HEK293 (cell line): ENCODE data around the gene SP140L.

ENCODE experiments used
- CTCF ChIA-PET: fragments of 350-600 bp; formaldehyde crosslinking; extraction: SDS; loops from one replicate; lab custom pipeline; 2021; ENCODE audit warnings: antibody characterized with exemption; lab: Yijun Ruan, JAX
- POLR2A ChIA-PET: fragments of 300-600 bp; formaldehyde crosslinking; extraction: SDS; loops from one replicate; lab custom pipeline; 2020; ENCODE audit warnings: antibody characterized with exemption, inconsistent platforms; lab: Yijun Ruan, JAX
- H3K27ac ChIP-seq: fragments of 200-500 bp; sonication (Bioruptor generic); 2 replicates; pipeline ENCODE4 v1.5.1; 2014; ENCODE audit warnings: low read depth, low read length, control low read depth, inconsistent platforms; ENCODE audit errors: extremely low read depth
- H3K36me3 ChIP-seq, 2 experiments: fragments of 200-500 bp in 1 of 2; sonication (Bioruptor generic) in 1 of 2; 1 replicate in 1 of 2; 2 replicates in 1 of 2; pipeline ENCODE4 v1.5.1; 2014 to 2017; ENCODE audit warnings: inconsistent platforms in 2 of 2, low read length in 2 of 2; ENCODE audit not compliant: control insufficient read depth in 2 of 2, insufficient read depth in 1 of 2
- H3K4me1 ChIP-seq: fragments of 200-500 bp; sonication (Bioruptor generic); 2 replicates; pipeline ENCODE4 v1.5.1; 2014; ENCODE audit warnings: mild to moderate bottlenecking, low read length, inconsistent platforms; ENCODE audit not compliant: control insufficient read depth, insufficient read depth
- H3K4me3 ChIP-seq: 2 replicates; pipeline ENCODE4 v1.5.1; 2011; ENCODE audit warnings: low read depth, mild to moderate bottlenecking, control low read depth, low read length, moderate library complexity
- H3K9me3 ChIP-seq: fragments of 200-500 bp; sonication (Bioruptor generic); 2 replicates; pipeline ENCODE4 v1.5.1; 2014; ENCODE audit warnings: low read depth, low read length, inconsistent platforms; ENCODE audit not compliant: control insufficient read depth, insufficient read depth
- GLIS2 ChIP-seq: fragments of 450-650 bp; formaldehyde crosslinking; IDR thresholded peaks from 2 replicates; pipeline ENCODE4 v1.5.1; 2016; ENCODE audit warnings: missing biosample characterization, missing genetic modification characterization
- KLF10 ChIP-seq: fragments of 450-650 bp; IDR thresholded peaks from 2 replicates; pipeline ENCODE4 v1.5.1; 2018; ENCODE audit warnings: missing biosample characterization, mild to moderate bottlenecking, missing genetic modification characterization
- SALL2 ChIP-seq: fragments of 450-650 bp; formaldehyde crosslinking; IDR thresholded peaks from 2 replicates; pipeline ENCODE4 v1.5.0; 2017; ENCODE audit warnings: missing biosample characterization, mild to moderate bottlenecking, missing genetic modification characterization, borderline replicate concordance
- SP3 ChIP-seq: fragments of 450-650 bp; formaldehyde crosslinking; IDR thresholded peaks from 2 replicates; pipeline ENCODE4 v1.5.1; 2016; ENCODE audit warnings: missing biosample characterization, missing genetic modification characterization
- ZBTB17 ChIP-seq: fragments of 450-650 bp; formaldehyde crosslinking; IDR thresholded peaks from 2 replicates; pipeline ENCODE4 v1.5.1; 2016; ENCODE audit warnings: missing biosample characterization, missing genetic modification characterization
- ZBTB8A ChIP-seq: fragments of 450-650 bp; formaldehyde crosslinking; IDR thresholded peaks from 2 replicates; pipeline ENCODE4 v1.5.1; 2016; ENCODE audit warnings: missing biosample characterization, missing genetic modification characterization
- ZFHX2 ChIP-seq: fragments of 450-650 bp; formaldehyde crosslinking; conservative IDR thresholded peaks from 2 replicates; pipeline ENCODE4 v1.5.1; 2016; ENCODE audit warnings: missing biosample characterization, missing genetic modification characterization
- ZNF157 ChIP-seq: fragments of 450-650 bp; formaldehyde crosslinking; IDR thresholded peaks from 2 replicates; pipeline ENCODE4 v1.5.1; 2016; ENCODE audit warnings: missing biosample characterization, missing genetic modification characterization
- ZNF23 ChIP-seq: fragments of 450-650 bp; formaldehyde crosslinking; IDR thresholded peaks from 2 replicates; pipeline ENCODE4 v1.5.1; 2016; ENCODE audit warnings: missing biosample characterization, missing genetic modification characterization, borderline replicate concordance
- ZNF473 ChIP-seq: fragments of 450-650 bp; formaldehyde crosslinking; IDR thresholded peaks from 2 replicates; pipeline ENCODE4 v1.5.1; 2017; ENCODE audit warnings: missing biosample characterization, missing genetic modification characterization
- ZNF555 ChIP-seq: fragments of 450-650 bp; formaldehyde crosslinking; conservative IDR thresholded peaks from 2 replicates; pipeline ENCODE4 v1.5.1; 2017; ENCODE audit warnings: missing biosample characterization, mild to moderate bottlenecking, missing genetic modification characterization, inconsistent platforms
- TF ChIP-seq, protein P1 (sequence below): fragments of 450-650 bp; formaldehyde crosslinking; IDR thresholded peaks from 2 replicates; pipeline ENCODE4 v1.5.1; 2016; ENCODE audit warnings: missing biosample characterization, missing genetic modification characterization, low read depth
- TF ChIP-seq, protein P2 (sequence below): fragments of 450-650 bp; formaldehyde crosslinking; IDR thresholded peaks from 2 replicates; pipeline ENCODE4 v1.5.1; 2016; ENCODE audit warnings: missing biosample characterization, missing genetic modification characterization
- TF ChIP-seq, protein P3 (sequence below): fragments of 450-650 bp; formaldehyde crosslinking; IDR thresholded peaks from 2 replicates; pipeline ENCODE4 v1.5.1; 2016; ENCODE audit warnings: missing biosample characterization, missing genetic modification characterization
- TF ChIP-seq, protein P4 (sequence below): sonication (generic); formaldehyde crosslinking; IDR thresholded peaks from 2 replicates; pipeline ENCODE4 v1.8.1; 2022; ENCODE audit warnings: mild to moderate bottlenecking, moderate library complexity, missing genetic modification reagents
- TF ChIP-seq, protein P5 (sequence below): fragments of 450-650 bp; formaldehyde crosslinking; IDR thresholded peaks from 2 replicates; pipeline ENCODE4 v1.5.1; 2016; ENCODE audit warnings: missing biosample characterization, missing genetic modification characterization
- TF ChIP-seq, protein P6 (sequence below): fragments of 450-650 bp; formaldehyde crosslinking; IDR thresholded peaks from 2 replicates; pipeline ENCODE4 v1.5.1; 2016; ENCODE audit warnings: missing biosample characterization, missing genetic modification characterization
- TF ChIP-seq, protein P7 (sequence below): fragments of 450-650 bp; formaldehyde crosslinking; optimal IDR thresholded peaks from 2 replicates; pipeline ENCODE3; 2016; ENCODE audit warnings: missing biosample characterization, mild to moderate bottlenecking, missing genetic modification characterization

SP140L gene

DNA sequence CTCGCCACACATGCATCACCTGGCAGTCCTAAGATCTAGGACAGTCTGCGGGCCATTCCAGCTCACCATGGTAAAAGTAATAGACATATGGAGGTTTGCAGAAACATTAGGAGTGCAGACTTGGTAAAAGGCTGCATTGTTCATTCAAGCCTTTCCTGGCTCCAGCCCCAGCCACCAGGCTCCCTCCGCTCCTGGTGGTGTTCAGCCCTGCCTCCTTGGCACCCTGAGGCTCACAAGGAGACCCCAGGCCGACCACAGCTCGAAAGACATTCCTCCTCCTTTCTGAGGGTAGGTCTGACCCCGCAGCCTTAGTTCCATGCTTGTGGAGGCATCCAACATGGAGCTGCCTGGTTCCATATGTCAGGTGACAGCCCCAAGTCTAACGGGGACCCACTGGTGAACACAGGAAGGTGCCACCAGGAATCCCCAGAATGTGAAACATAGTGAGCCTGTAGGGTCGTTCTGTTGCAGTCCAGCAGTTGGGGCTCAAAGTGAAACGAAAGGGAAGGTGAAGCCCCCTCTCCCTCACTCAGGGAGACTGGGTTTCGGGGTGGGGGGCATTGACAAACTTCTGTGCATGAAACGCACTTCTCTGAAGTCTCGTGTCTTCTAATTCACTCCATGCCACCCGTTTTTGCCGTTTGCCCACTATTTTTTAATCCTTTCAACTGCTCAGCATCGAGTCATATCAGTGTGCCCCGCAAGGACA, 84.0 kb downstream of the SP140L start (continued):
- TF ChIP-seq, protein P1, sequence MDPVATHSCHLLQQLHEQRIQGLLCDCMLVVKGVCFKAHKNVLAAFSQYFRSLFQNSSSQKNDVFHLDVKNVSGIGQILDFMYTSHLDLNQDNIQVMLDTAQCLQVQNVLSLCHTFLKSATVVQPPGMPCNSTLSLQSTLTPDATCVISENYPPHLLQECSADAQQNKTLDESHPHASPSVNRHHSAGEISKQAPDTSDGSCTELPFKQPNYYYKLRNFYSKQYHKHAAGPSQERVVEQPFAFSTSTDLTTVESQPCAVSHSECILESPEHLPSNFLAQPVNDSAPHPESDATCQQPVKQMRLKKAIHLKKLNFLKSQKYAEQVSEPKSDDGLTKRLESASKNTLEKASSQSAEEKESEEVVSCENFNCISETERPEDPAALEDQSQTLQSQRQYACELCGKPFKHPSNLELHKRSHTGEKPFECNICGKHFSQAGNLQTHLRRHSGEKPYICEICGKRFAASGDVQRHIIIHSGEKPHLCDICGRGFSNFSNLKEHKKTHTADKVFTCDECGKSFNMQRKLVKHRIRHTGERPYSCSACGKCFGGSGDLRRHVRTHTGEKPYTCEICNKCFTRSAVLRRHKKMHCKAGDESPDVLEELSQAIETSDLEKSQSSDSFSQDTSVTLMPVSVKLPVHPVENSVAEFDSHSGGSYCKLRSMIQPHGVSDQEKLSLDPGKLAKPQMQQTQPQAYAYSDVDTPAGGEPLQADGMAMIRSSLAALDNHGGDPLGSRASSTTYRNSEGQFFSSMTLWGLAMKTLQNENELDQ (tag by site-specific recombination): no peak
- TF ChIP-seq ZNF23: no peak
- TF ChIP-seq KLF10 (tag by site-specific recombination): no peak
- TF ChIP-seq, protein P2, sequence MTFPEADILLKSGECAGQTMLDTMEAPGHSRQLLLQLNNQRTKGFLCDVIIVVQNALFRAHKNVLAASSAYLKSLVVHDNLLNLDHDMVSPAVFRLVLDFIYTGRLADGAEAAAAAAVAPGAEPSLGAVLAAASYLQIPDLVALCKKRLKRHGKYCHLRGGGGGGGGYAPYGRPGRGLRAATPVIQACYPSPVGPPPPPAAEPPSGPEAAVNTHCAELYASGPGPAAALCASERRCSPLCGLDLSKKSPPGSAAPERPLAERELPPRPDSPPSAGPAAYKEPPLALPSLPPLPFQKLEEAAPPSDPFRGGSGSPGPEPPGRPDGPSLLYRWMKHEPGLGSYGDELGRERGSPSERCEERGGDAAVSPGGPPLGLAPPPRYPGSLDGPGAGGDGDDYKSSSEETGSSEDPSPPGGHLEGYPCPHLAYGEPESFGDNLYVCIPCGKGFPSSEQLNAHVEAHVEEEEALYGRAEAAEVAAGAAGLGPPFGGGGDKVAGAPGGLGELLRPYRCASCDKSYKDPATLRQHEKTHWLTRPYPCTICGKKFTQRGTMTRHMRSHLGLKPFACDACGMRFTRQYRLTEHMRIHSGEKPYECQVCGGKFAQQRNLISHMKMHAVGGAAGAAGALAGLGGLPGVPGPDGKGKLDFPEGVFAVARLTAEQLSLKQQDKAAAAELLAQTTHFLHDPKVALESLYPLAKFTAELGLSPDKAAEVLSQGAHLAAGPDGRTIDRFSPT (tag by site-specific recombination): no peak

DNA sequence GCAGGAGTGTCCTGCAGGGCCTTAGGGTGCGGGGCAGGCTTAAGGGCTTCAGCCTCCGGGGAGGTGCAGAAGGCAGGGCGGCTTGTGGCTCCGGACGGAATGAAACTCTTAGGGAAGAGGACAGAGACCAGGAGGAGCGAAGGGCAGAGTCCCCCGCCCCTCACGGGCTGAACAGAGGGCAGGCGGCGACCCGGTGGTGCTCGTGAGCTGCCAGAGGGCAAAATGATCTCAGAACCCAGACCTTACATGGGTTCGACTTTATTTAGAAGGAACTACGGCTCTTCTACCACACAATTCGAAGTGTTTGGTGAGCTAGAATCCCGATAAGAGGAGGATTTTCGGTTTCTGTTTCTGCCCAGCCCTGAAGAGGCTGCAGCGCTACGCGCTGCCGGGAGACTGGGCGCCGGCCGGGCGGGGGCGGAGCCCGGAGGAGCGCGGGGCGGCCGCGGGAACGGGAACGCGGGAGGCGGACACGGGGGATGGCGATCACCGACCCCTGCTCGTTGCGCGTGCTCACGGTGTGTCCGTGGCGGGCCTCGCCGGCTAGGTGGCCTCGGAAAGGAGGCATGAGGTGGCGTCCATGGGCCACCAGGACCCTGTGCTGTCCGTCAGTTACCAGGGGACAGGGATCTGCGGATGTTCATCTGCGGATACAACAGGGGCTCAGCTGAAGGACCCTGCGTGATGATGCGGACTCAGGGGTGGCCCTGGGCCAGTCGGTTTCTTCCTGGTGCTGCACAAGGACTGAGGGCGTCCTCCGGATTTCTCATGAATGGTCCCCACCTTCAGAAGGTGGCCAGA, 84.8 kb downstream of the SP140L start:
- ChIA-PET CTCF (interaction anchor here (0.6 to 0.7 kb wide), 3 partner anchors 184 to 618 kb away, joined by 3 to 5 read pairs (median 3); no protein-coding TSS in a partner anchor), POLR2A (interaction anchor here (0.6 kb wide), 1 partner anchor 1121 kb away, joined by 3 read pairs; no protein-coding TSS in a partner anchor)
- Histone ChIP-seq H3K27ac (no peak overlapping the region; the same call in 1 of the 2 replicates), H3K4me1 (no peaks in the 10 kb centered on the region; the same call in 1 of the 2 replicates), H3K4me3 (peak overlapping the region; percentile 60), H3K36me3 (no peaks in the 10 kb centered on the region), H3K9me3 (no peaks in the 10 kb centered on the region)
- TF ChIP-seq SALL2 (tag by site-specific recombination): no peak
- no peak for TF ChIP-seq ZNF157
- TF ChIP-seq, protein P3, sequence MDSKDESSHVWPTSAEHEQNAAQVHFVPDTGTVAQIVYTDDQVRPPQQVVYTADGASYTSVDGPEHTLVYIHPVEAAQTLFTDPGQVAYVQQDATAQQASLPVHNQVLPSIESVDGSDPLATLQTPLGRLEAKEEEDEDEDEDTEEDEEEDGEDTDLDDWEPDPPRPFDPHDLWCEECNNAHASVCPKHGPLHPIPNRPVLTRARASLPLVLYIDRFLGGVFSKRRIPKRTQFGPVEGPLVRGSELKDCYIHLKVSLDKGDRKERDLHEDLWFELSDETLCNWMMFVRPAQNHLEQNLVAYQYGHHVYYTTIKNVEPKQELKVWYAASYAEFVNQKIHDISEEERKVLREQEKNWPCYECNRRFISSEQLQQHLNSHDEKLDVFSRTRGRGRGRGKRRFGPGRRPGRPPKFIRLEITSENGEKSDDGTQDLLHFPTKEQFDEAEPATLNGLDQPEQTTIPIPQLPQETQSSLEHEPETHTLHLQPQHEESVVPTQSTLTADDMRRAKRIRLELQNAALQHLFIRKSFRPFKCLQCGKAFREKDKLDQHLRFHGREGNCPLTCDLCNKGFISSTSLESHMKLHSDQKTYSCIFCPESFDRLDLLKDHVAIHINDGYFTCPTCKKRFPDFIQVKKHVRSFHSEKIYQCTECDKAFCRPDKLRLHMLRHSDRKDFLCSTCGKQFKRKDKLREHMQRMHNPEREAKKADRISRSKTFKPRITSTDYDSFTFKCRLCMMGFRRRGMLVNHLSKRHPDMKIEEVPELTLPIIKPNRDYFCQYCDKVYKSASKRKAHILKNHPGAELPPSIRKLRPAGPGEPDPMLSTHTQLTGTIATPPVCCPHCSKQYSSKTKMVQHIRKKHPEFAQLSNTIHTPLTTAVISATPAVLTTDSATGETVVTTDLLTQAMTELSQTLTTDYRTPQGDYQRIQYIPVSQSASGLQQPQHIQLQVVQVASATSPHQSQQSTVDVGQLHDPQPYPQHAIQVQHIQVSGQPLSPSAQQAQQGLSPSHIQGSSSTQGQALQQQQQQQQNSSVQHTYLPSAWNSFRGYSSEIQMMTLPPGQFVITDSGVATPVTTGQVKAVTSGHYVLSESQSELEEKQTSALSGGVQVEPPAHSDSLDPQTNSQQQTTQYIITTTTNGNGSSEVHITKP (tag by site-specific recombination): peak; percentile 64
- TF ChIP-seq ZNF555 (tag by site-specific recombination): no peak
- peak; percentile 46 for TF ChIP-seq SP3 (tag by site-specific recombination)
- TF ChIP-seq ZNF473 (tag by site-specific recombination): no peak
- peak; percentile 75 for TF ChIP-seq GLIS2 (tag by site-specific recombination)
- TF ChIP-seq, protein P4, sequence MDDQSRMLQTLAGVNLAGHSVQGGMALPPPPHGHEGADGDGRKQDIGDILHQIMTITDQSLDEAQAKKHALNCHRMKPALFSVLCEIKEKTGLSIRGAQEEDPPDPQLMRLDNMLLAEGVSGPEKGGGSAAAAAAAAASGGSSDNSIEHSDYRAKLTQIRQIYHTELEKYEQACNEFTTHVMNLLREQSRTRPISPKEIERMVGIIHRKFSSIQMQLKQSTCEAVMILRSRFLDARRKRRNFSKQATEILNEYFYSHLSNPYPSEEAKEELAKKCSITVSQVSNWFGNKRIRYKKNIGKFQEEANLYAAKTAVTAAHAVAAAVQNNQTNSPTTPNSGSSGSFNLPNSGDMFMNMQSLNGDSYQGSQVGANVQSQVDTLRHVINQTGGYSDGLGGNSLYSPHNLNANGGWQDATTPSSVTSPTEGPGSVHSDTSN: 0 out of 2 replicates have a peak, but pooled peaks have one; percentile 32
- TF ChIP-seq, protein P5, sequence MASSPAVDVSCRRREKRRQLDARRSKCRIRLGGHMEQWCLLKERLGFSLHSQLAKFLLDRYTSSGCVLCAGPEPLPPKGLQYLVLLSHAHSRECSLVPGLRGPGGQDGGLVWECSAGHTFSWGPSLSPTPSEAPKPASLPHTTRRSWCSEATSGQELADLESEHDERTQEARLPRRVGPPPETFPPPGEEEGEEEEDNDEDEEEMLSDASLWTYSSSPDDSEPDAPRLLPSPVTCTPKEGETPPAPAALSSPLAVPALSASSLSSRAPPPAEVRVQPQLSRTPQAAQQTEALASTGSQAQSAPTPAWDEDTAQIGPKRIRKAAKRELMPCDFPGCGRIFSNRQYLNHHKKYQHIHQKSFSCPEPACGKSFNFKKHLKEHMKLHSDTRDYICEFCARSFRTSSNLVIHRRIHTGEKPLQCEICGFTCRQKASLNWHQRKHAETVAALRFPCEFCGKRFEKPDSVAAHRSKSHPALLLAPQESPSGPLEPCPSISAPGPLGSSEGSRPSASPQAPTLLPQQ: no peak
- TF ChIP-seq ZBTB17: peak; percentile 40; the same call in 1 of the 2 replicates
- TF ChIP-seq ZBTB8A (tag by site-specific recombination): peak; percentile 71
- TF ChIP-seq ZFHX2 (tag by site-specific recombination): 0 out of 2 replicates have a peak, but pooled peaks have one; percentile 12
- TF ChIP-seq, protein P6, sequence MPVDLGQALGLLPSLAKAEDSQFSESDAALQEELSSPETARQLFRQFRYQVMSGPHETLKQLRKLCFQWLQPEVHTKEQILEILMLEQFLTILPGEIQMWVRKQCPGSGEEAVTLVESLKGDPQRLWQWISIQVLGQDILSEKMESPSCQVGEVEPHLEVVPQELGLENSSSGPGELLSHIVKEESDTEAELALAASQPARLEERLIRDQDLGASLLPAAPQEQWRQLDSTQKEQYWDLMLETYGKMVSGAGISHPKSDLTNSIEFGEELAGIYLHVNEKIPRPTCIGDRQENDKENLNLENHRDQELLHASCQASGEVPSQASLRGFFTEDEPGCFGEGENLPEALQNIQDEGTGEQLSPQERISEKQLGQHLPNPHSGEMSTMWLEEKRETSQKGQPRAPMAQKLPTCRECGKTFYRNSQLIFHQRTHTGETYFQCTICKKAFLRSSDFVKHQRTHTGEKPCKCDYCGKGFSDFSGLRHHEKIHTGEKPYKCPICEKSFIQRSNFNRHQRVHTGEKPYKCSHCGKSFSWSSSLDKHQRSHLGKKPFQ: no peak
- TF ChIP-seq, protein P7, sequence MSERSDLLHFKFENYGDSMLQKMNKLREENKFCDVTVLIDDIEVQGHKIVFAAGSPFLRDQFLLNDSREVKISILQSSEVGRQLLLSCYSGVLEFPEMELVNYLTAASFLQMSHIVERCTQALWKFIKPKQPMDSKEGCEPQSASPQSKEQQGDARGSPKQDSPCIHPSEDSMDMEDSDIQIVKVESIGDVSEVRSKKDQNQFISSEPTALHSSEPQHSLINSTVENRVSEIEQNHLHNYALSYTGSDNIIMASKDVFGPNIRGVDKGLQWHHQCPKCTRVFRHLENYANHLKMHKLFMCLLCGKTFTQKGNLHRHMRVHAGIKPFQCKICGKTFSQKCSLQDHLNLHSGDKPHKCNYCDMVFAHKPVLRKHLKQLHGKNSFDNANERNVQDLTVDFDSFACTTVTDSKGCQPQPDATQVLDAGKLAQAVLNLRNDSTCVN (tag by site-specific recombination): peak; percentile 77
